Activated naive CD4-positive, alpha-beta T cell treated with Interleukin-2 at 50 U/mL for 16 hours (primary cell): ENCODE measurements around the gene ID3.

Experiments
- DNase-seq: peaks from one replicate; pipeline ENCODE4 v3.0.0-alpha.2; 2020

Gene ID3

GRCh38 chr1:23559136-23559984 lies at the start of gene ID3:
Gene ID3 (minus strand): TSS chr1:23559501. CDS start chr1:23559426, 75 bp downstream.
- peak; percentile 94 for DNase-seq

GRCh38 chr1:23607944-23608343 lies 48.6 kb upstream of the ID3 start:
- DNase-seq = no peak

- DNase-seq = no peak
These were observed 42.9 kb upstream of the ID3 start for GRCh38 chr1:23601968-23602876.

- no peak for DNase-seq
These were observed 42.0 kb upstream of the ID3 start for GRCh38 chr1:23601135-23601967.

GRCh38 chr1:23600283-23600682 lies 41.0 kb upstream of the ID3 start:
- no peak for DNase-seq

- no peak for DNase-seq
These were observed 39.8 kb upstream of the ID3 start for GRCh38 chr1:23599125-23599524.

GRCh38 chr1:23598424-23598823 lies 39.1 kb upstream of the ID3 start:
- DNase-seq = no peak

GRCh38 chr1:23597635-23598388 lies 38.5 kb upstream of the ID3 start:
- no peak for DNase-seq

- no peak for DNase-seq
These were observed 37.4 kb upstream of the ID3 start for GRCh38 chr1:23596382-23597358.

GRCh38 chr1:23594927-23595353 lies 35.6 kb upstream of the ID3 start:
- DNase-seq = no peak

- no peak for DNase-seq
These were observed 35.0 kb upstream of the ID3 start for GRCh38 chr1:23594149-23594907.

- no peak for DNase-seq
These were observed 34.4 kb upstream of the ID3 start for GRCh38 chr1:23593556-23594148.

- DNase-seq = no peak
These were observed 33.8 kb upstream of the ID3 start for GRCh38 chr1:23593042-23593521.

GRCh38 chr1:23592209-23592892 lies 33.0 kb upstream of the ID3 start:
- no peak for DNase-seq

- DNase-seq = peak; percentile 30
These were observed 32.3 kb upstream of the ID3 start for GRCh38 chr1:23591460-23592208.

GRCh38 chr1:23590058-23590783 lies 30.9 kb upstream of the ID3 start:
- DNase-seq = no peak

GRCh38 chr1:23589585-23589986 lies 30.3 kb upstream of the ID3 start:
- no peak for DNase-seq
